ENCODE results near the gene GPS2.
A peak's percentile ranks its signal among the peaks of the same experiment; 100 is the strongest.

GPS2 gene

DNA sequence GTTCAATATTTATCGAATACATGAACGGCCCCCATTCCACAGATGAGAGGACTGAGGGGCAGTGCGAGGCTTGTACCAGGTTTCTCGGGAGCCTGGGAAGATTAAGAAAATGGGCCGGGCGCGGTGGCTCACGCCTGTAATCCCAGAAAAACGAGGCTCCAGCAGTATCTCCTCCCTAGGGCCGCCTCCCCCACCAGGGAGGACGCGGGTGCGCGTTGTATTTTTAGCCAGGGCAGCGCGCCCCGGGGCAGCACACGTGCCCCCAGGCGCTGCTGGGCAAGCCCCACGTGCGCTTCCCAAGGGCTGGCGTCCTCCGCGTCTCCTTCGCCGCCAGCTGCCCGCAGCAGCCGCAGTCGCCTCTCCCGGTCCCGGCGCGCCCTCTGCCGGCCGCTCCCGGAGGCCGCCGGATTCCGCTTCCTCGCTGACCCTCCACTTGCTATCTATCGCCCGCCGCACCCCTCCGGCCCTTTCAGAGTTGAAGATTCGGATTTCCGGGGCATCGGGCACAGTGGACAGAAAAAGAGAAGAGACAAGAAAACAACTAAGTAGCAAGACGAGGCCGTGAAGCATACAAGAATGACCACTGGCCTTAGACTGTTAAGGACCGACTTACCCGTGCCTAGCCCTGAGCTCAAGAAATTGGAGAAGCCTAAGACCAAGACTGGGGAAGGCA lies 18.8 kb downstream of the GPS2 start (continued):
- TF ChIP-seq ZNF561 (tag by site-specific recombination; IDR thresholded peaks at IDR 0.05; ENCODE audit: borderline replicate concordance) (peak; percentile 88; the same call in 1 of the 2 replicates), REPIN1 (tag by site-specific recombination; IDR thresholded peaks at IDR 0.05; ENCODE audit: low read depth) (no peak), ZNF10 (tag by site-specific recombination; IDR thresholded peaks at IDR 0.05) (no peak), GLIS2 (tag by site-specific recombination; IDR thresholded peaks at IDR 0.05) (peak; percentile 84), KLF8 (tag by site-specific recombination; IDR thresholded peaks at IDR 0.05) (peak; percentile 54; the same call in 1 of the 2 replicates), ZNF211 (tag by site-specific recombination; IDR thresholded peaks at IDR 0.05; ENCODE audit: low read depth) (no peak), SALL2 (tag by site-specific recombination; IDR thresholded peaks at IDR 0.05; ENCODE audit: borderline replicate concordance) (no peak), MEIS1 (CRISPR knock-in tag; IDR thresholded peaks at IDR 0.05; ENCODE audit: borderline replicate concordance) (no peak), ZNF654 (tag by site-specific recombination; IDR thresholded peaks at IDR 0.05; ENCODE audit: low read depth) (peak; percentile 79), KLF10 (tag by site-specific recombination; IDR thresholded peaks at IDR 0.05) (peak; percentile 76), ZNF366 (tag by site-specific recombination; conservative IDR thresholded peaks at IDR 0.05) (0 out of 2 replicates have a peak, but pooled peaks have one; percentile 22), SP3 (tag by site-specific recombination; IDR thresholded peaks at IDR 0.05) (0 out of 2 replicates have a peak, but pooled peaks have one; percentile 33), ZNF777 (tag by site-specific recombination; IDR thresholded peaks at IDR 0.05; ENCODE audit: borderline replicate concordance) (no peak), ZNF433 (tag by site-specific recombination; IDR thresholded peaks at IDR 0.05; ENCODE audit: low read depth) (no peak), ZNF791 (tag by site-specific recombination; IDR thresholded peaks at IDR 0.05) (no peak), ZBTB48 (tag by site-specific recombination; IDR thresholded peaks at IDR 0.05) (peak; percentile 38; the same call in 1 of the 2 replicates), ZBTB17 (tag by site-specific recombination; IDR thresholded peaks at IDR 0.05) (peak; percentile 50; the same call in 1 of the 2 replicates), IKZF3 (tag by site-specific recombination; IDR thresholded peaks at IDR 0.05) (peak; percentile 93), YY1 (tag by site-specific recombination; IDR thresholded peaks at IDR 0.05) (peak; percentile 38; the same call in 1 of the 2 replicates), KLF1 (tag by site-specific recombination; IDR thresholded peaks at IDR 0.05) (0 out of 2 replicates have a peak, but pooled peaks have one; percentile 12), ZNF335 (tag by site-specific recombination; conservative IDR thresholded peaks at IDR 0.05) (peak; percentile 95)
- TF ChIP-seq, protein P1, sequence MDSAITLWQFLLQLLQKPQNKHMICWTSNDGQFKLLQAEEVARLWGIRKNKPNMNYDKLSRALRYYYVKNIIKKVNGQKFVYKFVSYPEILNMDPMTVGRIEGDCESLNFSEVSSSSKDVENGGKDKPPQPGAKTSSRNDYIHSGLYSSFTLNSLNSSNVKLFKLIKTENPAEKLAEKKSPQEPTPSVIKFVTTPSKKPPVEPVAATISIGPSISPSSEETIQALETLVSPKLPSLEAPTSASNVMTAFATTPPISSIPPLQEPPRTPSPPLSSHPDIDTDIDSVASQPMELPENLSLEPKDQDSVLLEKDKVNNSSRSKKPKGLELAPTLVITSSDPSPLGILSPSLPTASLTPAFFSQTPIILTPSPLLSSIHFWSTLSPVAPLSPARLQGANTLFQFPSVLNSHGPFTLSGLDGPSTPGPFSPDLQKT (IDR thresholded peaks at IDR 0.05; ENCODE audit: borderline replicate concordance, low read depth, low read length), result no peak
- TF ChIP-seq, protein P2, sequence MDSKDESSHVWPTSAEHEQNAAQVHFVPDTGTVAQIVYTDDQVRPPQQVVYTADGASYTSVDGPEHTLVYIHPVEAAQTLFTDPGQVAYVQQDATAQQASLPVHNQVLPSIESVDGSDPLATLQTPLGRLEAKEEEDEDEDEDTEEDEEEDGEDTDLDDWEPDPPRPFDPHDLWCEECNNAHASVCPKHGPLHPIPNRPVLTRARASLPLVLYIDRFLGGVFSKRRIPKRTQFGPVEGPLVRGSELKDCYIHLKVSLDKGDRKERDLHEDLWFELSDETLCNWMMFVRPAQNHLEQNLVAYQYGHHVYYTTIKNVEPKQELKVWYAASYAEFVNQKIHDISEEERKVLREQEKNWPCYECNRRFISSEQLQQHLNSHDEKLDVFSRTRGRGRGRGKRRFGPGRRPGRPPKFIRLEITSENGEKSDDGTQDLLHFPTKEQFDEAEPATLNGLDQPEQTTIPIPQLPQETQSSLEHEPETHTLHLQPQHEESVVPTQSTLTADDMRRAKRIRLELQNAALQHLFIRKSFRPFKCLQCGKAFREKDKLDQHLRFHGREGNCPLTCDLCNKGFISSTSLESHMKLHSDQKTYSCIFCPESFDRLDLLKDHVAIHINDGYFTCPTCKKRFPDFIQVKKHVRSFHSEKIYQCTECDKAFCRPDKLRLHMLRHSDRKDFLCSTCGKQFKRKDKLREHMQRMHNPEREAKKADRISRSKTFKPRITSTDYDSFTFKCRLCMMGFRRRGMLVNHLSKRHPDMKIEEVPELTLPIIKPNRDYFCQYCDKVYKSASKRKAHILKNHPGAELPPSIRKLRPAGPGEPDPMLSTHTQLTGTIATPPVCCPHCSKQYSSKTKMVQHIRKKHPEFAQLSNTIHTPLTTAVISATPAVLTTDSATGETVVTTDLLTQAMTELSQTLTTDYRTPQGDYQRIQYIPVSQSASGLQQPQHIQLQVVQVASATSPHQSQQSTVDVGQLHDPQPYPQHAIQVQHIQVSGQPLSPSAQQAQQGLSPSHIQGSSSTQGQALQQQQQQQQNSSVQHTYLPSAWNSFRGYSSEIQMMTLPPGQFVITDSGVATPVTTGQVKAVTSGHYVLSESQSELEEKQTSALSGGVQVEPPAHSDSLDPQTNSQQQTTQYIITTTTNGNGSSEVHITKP (tag by site-specific recombination; IDR thresholded peaks at IDR 0.05), result peak; percentile 92
- TF ChIP-seq, protein P3, sequence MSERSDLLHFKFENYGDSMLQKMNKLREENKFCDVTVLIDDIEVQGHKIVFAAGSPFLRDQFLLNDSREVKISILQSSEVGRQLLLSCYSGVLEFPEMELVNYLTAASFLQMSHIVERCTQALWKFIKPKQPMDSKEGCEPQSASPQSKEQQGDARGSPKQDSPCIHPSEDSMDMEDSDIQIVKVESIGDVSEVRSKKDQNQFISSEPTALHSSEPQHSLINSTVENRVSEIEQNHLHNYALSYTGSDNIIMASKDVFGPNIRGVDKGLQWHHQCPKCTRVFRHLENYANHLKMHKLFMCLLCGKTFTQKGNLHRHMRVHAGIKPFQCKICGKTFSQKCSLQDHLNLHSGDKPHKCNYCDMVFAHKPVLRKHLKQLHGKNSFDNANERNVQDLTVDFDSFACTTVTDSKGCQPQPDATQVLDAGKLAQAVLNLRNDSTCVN (tag by site-specific recombination; optimal IDR thresholded peaks at IDR 0.05), result peak; percentile 79
- TF ChIP-seq, protein P4, sequence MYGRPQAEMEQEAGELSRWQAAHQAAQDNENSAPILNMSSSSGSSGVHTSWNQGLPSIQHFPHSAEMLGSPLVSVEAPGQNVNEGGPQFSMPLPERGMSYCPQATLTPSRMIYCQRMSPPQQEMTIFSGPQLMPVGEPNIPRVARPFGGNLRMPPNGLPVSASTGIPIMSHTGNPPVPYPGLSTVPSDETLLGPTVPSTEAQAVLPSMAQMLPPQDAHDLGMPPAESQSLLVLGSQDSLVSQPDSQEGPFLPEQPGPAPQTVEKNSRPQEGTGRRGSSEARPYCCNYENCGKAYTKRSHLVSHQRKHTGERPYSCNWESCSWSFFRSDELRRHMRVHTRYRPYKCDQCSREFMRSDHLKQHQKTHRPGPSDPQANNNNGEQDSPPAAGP (tag by site-specific recombination; IDR thresholded peaks at IDR 0.05), result peak; percentile 84; the same call in 1 of the 2 replicates
- TF ChIP-seq, protein P5, sequence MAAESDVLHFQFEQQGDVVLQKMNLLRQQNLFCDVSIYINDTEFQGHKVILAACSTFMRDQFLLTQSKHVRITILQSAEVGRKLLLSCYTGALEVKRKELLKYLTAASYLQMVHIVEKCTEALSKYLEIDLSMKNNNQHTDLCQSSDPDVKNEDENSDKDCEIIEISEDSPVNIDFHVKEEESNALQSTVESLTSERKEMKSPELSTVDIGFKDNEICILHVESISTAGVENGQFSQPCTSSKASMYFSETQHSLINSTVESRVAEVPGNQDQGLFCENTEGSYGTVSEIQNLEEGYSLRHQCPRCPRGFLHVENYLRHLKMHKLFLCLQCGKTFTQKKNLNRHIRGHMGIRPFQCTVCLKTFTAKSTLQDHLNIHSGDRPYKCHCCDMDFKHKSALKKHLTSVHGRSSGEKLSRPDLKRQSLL (tag by site-specific recombination; IDR thresholded peaks at IDR 0.05), result 0 out of 2 replicates have a peak, but pooled peaks have one; percentile 60
- TF ChIP-seq, protein P6, sequence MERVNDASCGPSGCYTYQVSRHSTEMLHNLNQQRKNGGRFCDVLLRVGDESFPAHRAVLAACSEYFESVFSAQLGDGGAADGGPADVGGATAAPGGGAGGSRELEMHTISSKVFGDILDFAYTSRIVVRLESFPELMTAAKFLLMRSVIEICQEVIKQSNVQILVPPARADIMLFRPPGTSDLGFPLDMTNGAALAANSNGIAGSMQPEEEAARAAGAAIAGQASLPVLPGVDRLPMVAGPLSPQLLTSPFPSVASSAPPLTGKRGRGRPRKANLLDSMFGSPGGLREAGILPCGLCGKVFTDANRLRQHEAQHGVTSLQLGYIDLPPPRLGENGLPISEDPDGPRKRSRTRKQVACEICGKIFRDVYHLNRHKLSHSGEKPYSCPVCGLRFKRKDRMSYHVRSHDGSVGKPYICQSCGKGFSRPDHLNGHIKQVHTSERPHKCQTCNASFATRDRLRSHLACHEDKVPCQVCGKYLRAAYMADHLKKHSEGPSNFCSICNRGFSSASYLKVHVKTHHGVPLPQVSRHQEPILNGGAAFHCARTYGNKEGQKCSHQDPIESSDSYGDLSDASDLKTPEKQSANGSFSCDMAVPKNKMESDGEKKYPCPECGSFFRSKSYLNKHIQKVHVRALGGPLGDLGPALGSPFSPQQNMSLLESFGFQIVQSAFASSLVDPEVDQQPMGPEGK (tag by site-specific recombination; IDR thresholded peaks at IDR 0.05), result peak; percentile 80

Data from HEK293 (cell line).